ENCODE data around the gene AP1G2. TPM values are rescaled to one million over a fixed set of nuclear protein-coding genes. Genes with fewer than 3 reads are reported as not detected.
"Not testable (repeated sequence)": the region's sequence is repeated elsewhere in the genome, so short reads cannot be mapped to it uniquely, and the experiment has no call there.

AP1G2 gene
- total and polyA plus RNA-seq, 2 of the 13 experiments (the other 11 are each of a cell fraction or from before 2014, with no cell fraction given): 96.9 to 611 TPM

DNA sequence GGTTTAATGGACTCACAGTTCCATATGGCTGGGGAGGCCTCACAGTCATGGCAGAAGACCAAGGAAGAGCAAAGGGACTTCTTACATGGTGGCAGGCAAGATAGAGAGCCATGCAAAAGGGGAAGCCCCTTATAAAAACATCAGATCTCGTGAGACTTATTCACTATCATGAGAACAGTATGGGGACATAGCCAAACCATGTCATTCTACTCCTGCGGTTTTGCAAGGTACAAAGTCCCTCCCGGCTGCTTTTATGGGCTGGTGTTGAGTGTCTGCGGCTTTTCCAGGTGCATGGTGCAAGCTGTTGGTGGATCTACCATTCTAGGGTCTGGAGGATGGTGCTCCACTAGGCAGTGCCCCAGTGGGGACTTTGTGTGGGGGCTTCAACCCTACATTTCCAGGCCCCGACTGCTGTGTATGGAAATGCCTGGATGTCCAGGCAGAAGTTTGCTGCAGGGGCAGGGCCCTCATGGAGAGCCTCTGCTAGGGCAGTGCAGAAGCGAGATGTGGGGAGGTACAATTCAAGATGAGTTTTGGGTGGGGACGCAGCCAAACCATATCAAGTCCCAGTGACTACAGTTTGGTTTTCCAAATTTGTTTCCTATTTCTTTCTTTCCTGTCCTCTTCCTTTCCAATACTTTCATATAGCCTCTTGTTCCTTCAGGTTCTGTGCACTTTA lies 42.0 kb upstream of the AP1G2 start (continued):
- TF ChIP-seq, protein P1, sequence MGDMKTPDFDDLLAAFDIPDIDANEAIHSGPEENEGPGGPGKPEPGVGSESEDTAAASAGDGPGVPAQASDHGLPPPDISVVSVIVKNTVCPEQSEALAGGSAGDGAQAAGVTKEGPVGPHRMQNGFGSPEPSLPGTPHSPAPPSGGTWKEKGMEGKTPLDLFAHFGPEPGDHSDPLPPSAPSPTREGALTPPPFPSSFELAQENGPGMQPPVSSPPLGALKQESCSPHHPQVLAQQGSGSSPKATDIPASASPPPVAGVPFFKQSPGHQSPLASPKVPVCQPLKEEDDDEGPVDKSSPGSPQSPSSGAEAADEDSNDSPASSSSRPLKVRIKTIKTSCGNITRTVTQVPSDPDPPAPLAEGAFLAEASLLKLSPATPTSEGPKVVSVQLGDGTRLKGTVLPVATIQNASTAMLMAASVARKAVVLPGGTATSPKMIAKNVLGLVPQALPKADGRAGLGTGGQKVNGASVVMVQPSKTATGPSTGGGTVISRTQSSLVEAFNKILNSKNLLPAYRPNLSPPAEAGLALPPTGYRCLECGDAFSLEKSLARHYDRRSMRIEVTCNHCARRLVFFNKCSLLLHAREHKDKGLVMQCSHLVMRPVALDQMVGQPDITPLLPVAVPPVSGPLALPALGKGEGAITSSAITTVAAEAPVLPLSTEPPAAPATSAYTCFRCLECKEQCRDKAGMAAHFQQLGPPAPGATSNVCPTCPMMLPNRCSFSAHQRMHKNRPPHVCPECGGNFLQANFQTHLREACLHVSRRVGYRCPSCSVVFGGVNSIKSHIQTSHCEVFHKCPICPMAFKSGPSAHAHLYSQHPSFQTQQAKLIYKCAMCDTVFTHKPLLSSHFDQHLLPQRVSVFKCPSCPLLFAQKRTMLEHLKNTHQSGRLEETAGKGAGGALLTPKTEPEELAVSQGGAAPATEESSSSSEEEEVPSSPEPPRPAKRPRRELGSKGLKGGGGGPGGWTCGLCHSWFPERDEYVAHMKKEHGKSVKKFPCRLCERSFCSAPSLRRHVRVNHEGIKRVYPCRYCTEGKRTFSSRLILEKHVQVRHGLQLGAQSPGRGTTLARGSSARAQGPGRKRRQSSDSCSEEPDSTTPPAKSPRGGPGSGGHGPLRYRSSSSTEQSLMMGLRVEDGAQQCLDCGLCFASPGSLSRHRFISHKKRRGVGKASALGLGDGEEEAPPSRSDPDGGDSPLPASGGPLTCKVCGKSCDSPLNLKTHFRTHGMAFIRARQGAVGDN (CRISPR knock-in tag; IDR thresholded peaks at IDR 0.05): peak; percentile 80
- TF ChIP-seq, protein P2, sequence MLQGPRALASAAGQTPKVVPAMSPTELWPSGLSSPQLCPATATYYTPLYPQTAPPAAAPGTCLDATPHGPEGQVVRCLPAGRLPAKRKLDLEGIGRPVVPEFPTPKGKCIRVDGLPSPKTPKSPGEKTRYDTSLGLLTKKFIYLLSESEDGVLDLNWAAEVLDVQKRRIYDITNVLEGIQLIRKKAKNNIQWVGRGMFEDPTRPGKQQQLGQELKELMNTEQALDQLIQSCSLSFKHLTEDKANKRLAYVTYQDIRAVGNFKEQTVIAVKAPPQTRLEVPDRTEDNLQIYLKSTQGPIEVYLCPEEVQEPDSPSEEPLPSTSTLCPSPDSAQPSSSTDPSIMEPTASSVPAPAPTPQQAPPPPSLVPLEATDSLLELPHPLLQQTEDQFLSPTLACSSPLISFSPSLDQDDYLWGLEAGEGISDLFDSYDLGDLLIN (CRISPR knock-in tag; IDR thresholded peaks at IDR 0.05; ENCODE audit: borderline replicate concordance): peak; percentile 86
- TF ChIP-seq NCOR1 (IDR thresholded peaks at IDR 0.05; ENCODE audit: borderline replicate concordance, low read length): peak; percentile 88
- TF ChIP-seq TEAD3 (CRISPR knock-in tag; optimal IDR thresholded peaks at IDR 0.05; ENCODE audit: borderline replicate concordance): peak; percentile 69
- TF ChIP-seq HDAC2 (CRISPR knock-in tag; IDR thresholded peaks at IDR 0.05): peak; percentile 87
- TF ChIP-seq ELF3 (CRISPR knock-in tag; IDR thresholded peaks at IDR 0.05): peak; percentile 64
- TF ChIP-seq CEBPG (CRISPR knock-in tag; IDR thresholded peaks at IDR 0.05): peak; percentile 88
- peak; percentile 89; the same call in 1 of the 2 replicates for TF ChIP-seq NFKB2 (CRISPR knock-in tag; IDR thresholded peaks at IDR 0.05; ENCODE audit: borderline replicate concordance)
- TF ChIP-seq ZNF543 (CRISPR knock-in tag; IDR thresholded peaks at IDR 0.05): peak; percentile 56
- TF ChIP-seq, protein P3, sequence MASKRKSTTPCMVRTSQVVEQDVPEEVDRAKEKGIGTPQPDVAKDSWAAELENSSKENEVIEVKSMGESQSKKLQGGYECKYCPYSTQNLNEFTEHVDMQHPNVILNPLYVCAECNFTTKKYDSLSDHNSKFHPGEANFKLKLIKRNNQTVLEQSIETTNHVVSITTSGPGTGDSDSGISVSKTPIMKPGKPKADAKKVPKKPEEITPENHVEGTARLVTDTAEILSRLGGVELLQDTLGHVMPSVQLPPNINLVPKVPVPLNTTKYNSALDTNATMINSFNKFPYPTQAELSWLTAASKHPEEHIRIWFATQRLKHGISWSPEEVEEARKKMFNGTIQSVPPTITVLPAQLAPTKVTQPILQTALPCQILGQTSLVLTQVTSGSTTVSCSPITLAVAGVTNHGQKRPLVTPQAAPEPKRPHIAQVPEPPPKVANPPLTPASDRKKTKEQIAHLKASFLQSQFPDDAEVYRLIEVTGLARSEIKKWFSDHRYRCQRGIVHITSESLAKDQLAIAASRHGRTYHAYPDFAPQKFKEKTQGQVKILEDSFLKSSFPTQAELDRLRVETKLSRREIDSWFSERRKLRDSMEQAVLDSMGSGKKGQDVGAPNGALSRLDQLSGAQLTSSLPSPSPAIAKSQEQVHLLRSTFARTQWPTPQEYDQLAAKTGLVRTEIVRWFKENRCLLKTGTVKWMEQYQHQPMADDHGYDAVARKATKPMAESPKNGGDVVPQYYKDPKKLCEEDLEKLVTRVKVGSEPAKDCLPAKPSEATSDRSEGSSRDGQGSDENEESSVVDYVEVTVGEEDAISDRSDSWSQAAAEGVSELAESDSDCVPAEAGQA (IDR thresholded peaks at IDR 0.05; ENCODE audit: low read depth): not testable (repeated sequence)
- TF ChIP-seq, protein P3 (CRISPR knock-in tag; IDR thresholded peaks at IDR 0.05; ENCODE audit: borderline replicate concordance): peak; percentile 72; the same call in 1 of the 2 replicates
- peak; percentile 64; the same call in 1 of the 2 replicates for TF ChIP-seq ZKSCAN5 (CRISPR knock-in tag; IDR thresholded peaks at IDR 0.05)
- 0 out of 2 replicates have a peak, but pooled peaks have one; percentile 21 for TF ChIP-seq ZSCAN12 (CRISPR knock-in tag; IDR thresholded peaks at IDR 0.05)
- TF ChIP-seq ZNF674 (CRISPR knock-in tag; IDR thresholded peaks at IDR 0.05; ENCODE audit: low read depth): 0 out of 2 replicates have a peak, but pooled peaks have one; percentile 36
- peak; percentile 100 for TF ChIP-seq CBFB (CRISPR knock-in tag; IDR thresholded peaks at IDR 0.05)
- TF ChIP-seq PHF20 (CRISPR knock-in tag; IDR thresholded peaks at IDR 0.05): peak; percentile 64; the same call in 1 of the 2 replicates
- TF ChIP-seq, protein P4, sequence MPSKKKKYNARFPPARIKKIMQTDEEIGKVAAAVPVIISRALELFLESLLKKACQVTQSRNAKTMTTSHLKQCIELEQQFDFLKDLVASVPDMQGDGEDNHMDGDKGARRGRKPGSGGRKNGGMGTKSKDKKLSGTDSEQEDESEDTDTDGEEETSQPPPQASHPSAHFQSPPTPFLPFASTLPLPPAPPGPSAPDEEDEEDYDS (CRISPR knock-in tag; IDR thresholded peaks at IDR 0.05): peak; percentile 91
